ENCODE results near the gene FBXO24. TPM values are rescaled to one million over a fixed set of nuclear protein-coding genes. Genes with fewer than 3 reads are reported as not detected.

Gene FBXO24
- total and polyA plus RNA-seq, 9 of the 15 experiments (the other 6 are each of a cell fraction or from before 2014, with no cell fraction given) = 0.17 to 0.95 (median 0.50) TPM

GRCh38 chr7:100585511-100586265 lies 440 bp upstream of the FBXO24 start, which contains the start of gene LRCH4 (continued):
- TF ChIP-seq RBM22 (IDR thresholded peaks at IDR 0.05; ENCODE audit: low read depth, low read length, poor library complexity, severe bottlenecking) (peak; percentile 88), THRAP3 (IDR thresholded peaks at IDR 0.05; ENCODE audit: borderline replicate concordance) (no peak), SETDB1 (IDR thresholded peaks at IDR 0.05; ENCODE audit: low read length) (no peak), DEAF1 (CRISPR knock-in tag; IDR thresholded peaks at IDR 0.05) (no peak), MYBL2 (IDR thresholded peaks at IDR 0.05; ENCODE audit: low read depth) (peak; percentile 86; the same call in 1 of the 2 replicates), MYBL2 (CRISPR knock-in tag; IDR thresholded peaks at IDR 0.05; ENCODE audit: borderline replicate concordance) (no peak), ZBTB1 (CRISPR knock-in tag; IDR thresholded peaks at IDR 0.05; ENCODE audit: borderline replicate concordance, low read depth) (no peak; the same call in 1 of the 2 replicates), NRF1 (conservative IDR thresholded peaks at IDR 0.05 in 1 of 2, IDR thresholded peaks at IDR 0.05 in 1 of 2) (no peak), EHMT2 (IDR thresholded peaks at IDR 0.05) (no peak), ZNF143 (CRISPR knock-in tag; IDR thresholded peaks at IDR 0.05) (no peak), KLF10 (CRISPR knock-in tag; IDR thresholded peaks at IDR 0.05) (no peak), ZNF398 (CRISPR knock-in tag; IDR thresholded peaks at IDR 0.05) (no peak), DACH1 (IDR thresholded peaks at IDR 0.05; ENCODE audit: partially characterized antibody) (peak; percentile 51), CLOCK (CRISPR knock-in tag; IDR thresholded peaks at IDR 0.05; ENCODE audit: borderline replicate concordance) (peak; percentile 15; the same call in 1 of the 2 replicates), ZNF395 (CRISPR knock-in tag; IDR thresholded peaks at IDR 0.05) (no peak), CTCFL (IDR thresholded peaks at IDR 0.05; ENCODE audit: borderline replicate concordance, insufficient read depth, low read depth, low read length, poor library complexity, severe bottlenecking) (no peak)
